ENCODE data around the gene UCN2.

- TF ChIP-seq CTCF (IDR thresholded peaks at IDR 0.05) (no peak), POLR2A (IDR thresholded peaks at IDR 0.05) (no peak)
Observed at GRCh38 chr3:48569808-48570450, 6.3 kb upstream of the UCN2 start.
